Mesenchymal stem cell (in vitro differentiated cells and primary cell): ENCODE measurements around the gene GPX4.

Experiments
- DNase-seq: peaks from one replicate; pipeline ENCODE4 v3.0.0-alpha.2; 2013
- H2AFZ ChIP-seq: one replicate; pipeline ENCODE4 v1.6.1; 2013; ENCODE audit warnings: low read depth, mild to moderate bottlenecking, control low read depth, inconsistent platforms, low read length, moderate library complexity
- H2AK5ac ChIP-seq: 2 replicates; pipeline ENCODE4 v1.6.1; 2013; ENCODE audit warnings: low read length, moderate library complexity, mild to moderate bottlenecking, inconsistent platforms; ENCODE audit not compliant: severe bottlenecking
- H2BK120ac ChIP-seq: one replicate; pipeline ENCODE4 v1.6.1; 2013; ENCODE audit warnings: low read depth, mild to moderate bottlenecking, inconsistent platforms, low read length, moderate library complexity
- H2BK12ac ChIP-seq, 2 experiments: one replicate each; pipeline ENCODE4 v1.6.1; 2013; ENCODE audit warnings: inconsistent platforms in 2 of 2, low read length in 2 of 2, mild to moderate bottlenecking in 2 of 2, moderate library complexity in 2 of 2, control low read depth in 1 of 2
- H2BK15ac ChIP-seq: one replicate; pipeline ENCODE4 v1.6.1; 2013; ENCODE audit warnings: mild to moderate bottlenecking, low read depth, inconsistent platforms; ENCODE audit not compliant: poor library complexity, severe bottlenecking
- H2BK5ac ChIP-seq: 2 replicates; pipeline ENCODE4 v1.6.1; 2013; ENCODE audit warnings: low read depth, mild to moderate bottlenecking, low read length, control low read depth, inconsistent platforms; ENCODE audit not compliant: poor library complexity, severe bottlenecking
- H3K14ac ChIP-seq, 2 experiments: one replicate each; pipeline ENCODE4 v1.6.1; 2013; ENCODE audit warnings: inconsistent platforms in 2 of 2, low read length in 2 of 2, control low read depth in 1 of 2, mild to moderate bottlenecking in 1 of 2, moderate library complexity in 1 of 2
- H3K18ac ChIP-seq, 2 experiments: one replicate each; pipeline ENCODE4 v1.6.1; 2013; ENCODE audit warnings: inconsistent platforms in 2 of 2, low read length in 2 of 2, control low read depth in 1 of 2, low read depth in 1 of 2, mild to moderate bottlenecking in 1 of 2
- H3K23ac ChIP-seq, 2 experiments: one replicate each; pipeline ENCODE4 v1.6.1; 2013; ENCODE audit warnings: inconsistent platforms in 2 of 2, low read length in 2 of 2, mild to moderate bottlenecking in 2 of 2, moderate library complexity in 2 of 2, control low read depth in 1 of 2
- H3K27ac ChIP-seq: 2 replicates; pipeline ENCODE4 v1.5.1; 2013; ENCODE audit warnings: mild to moderate bottlenecking, moderate library complexity, low read length, control low read depth, inconsistent platforms; ENCODE audit not compliant: poor library complexity, severe bottlenecking
- H3K27me3 ChIP-seq, 2 experiments: 2 replicates each; pipeline versions ENCODE4 v1.6.1 to v1.7.0; 2013; ENCODE audit warnings: low read length in 2 of 2, mild to moderate bottlenecking in 2 of 2, moderate library complexity in 2 of 2, control low read depth in 1 of 2, inconsistent platforms in 1 of 2; ENCODE audit not compliant: control insufficient read depth in 1 of 2, insufficient read depth in 1 of 2
- H3K36me3 ChIP-seq, 2 experiments: 2 replicates each; pipeline versions ENCODE4 v1.6.1 to v1.7.0; 2013; ENCODE audit warnings: low read length in 2 of 2, control low read depth in 1 of 2, inconsistent platforms in 1 of 2, low read depth in 1 of 2, mild to moderate bottlenecking in 1 of 2; ENCODE audit not compliant: insufficient read depth in 2 of 2, control insufficient read depth in 1 of 2
- H3K4ac ChIP-seq, 2 experiments: one replicate each; pipeline ENCODE4 v1.6.1; 2013; ENCODE audit warnings: inconsistent platforms in 2 of 2, low read length in 2 of 2, mild to moderate bottlenecking in 2 of 2, moderate library complexity in 2 of 2, control low read depth in 1 of 2, low read depth in 1 of 2
- H3K4me1 ChIP-seq: 2 replicates; pipeline ENCODE4 v1.6.1; 2013; ENCODE audit warnings: low read depth, low read length, control low read depth; ENCODE audit not compliant: control insufficient read depth, insufficient read depth
- H3K4me2 ChIP-seq: 2 replicates; pipeline ENCODE4 v1.6.1; 2013; ENCODE audit warnings: low read length, mild to moderate bottlenecking, inconsistent platforms; ENCODE audit not compliant: poor library complexity, severe bottlenecking
- H3K4me3 ChIP-seq, 2 experiments: 2 replicates each; pipeline versions ENCODE4 v1.5.1 to v1.7.0; 2013; ENCODE audit warnings: low read length in 2 of 2, mild to moderate bottlenecking in 2 of 2, control low read depth in 1 of 2, low read depth in 1 of 2; ENCODE audit not compliant: insufficient read depth in 1 of 2
- H3K79me1 ChIP-seq: replicated peaks from 2 replicates; pipeline ENCODE4 v1.6.1; 2013; ENCODE audit warnings: mild to moderate bottlenecking, control low read depth, low read length, inconsistent platforms; ENCODE audit not compliant: poor library complexity, severe bottlenecking
- H3K9ac ChIP-seq: 2 replicates; pipeline ENCODE4 v1.7.0; 2013; ENCODE audit warnings: mild to moderate bottlenecking, low read length, moderate library complexity
- H3K9me3 ChIP-seq: 2 replicates; pipeline ENCODE4 v1.7.0; 2013; ENCODE audit warnings: mild to moderate bottlenecking, low read length; ENCODE audit not compliant: control insufficient read depth
- H4K8ac ChIP-seq: one replicate; pipeline ENCODE4 v1.6.1; 2013; ENCODE audit warnings: inconsistent platforms, mild to moderate bottlenecking, low read length, moderate library complexity
- H4K91ac ChIP-seq: one replicate; pipeline ENCODE4 v1.6.1; 2013; ENCODE audit warnings: mild to moderate bottlenecking, low read length, inconsistent platforms
- WGBS: methylation state at CpG from one replicate; pipeline ENCODE4 v1.1.7; 2013; ENCODE audit warnings: mixed read lengths; 5-methylcytosine and 5-hydroxymethylcytosine counted together

Gene GPX4

GRCh38 chr19:1150333-1151036 is 46.7 kb downstream of the GPX4 start:
- WGBS, result 97% methylated on average over 33 of the region's 33 CpGs
- H3K4me3 ChIP-seq, result no peak overlapping the region

GRCh38 chr19:1151037-1151724 is 47.4 kb downstream of the GPX4 start:
- DNase-seq, result no peak
- peaks cover 22% of the 10 kb centered on the region for H3K4me1 ChIP-seq
- H2BK15ac ChIP-seq, result no peak overlapping the region
- no peak overlapping the region for H2BK5ac ChIP-seq
- no peak overlapping the region for H2AK5ac ChIP-seq
- no peaks in the 10 kb centered on the region for H3K27me3 ChIP-seq
- H3K36me3 ChIP-seq, result peaks cover 45 to 83% of the 10 kb centered on the region in 2 experiments
- no peak overlapping the region for H3K14ac ChIP-seq
- no peak overlapping the region for H3K9ac ChIP-seq
- peaks cover 49% of the 10 kb centered on the region for H3K79me1 ChIP-seq
- peak overlapping the region in 1 of 2 experiments; percentile 10 for H2BK12ac ChIP-seq
- no peak overlapping the region for H4K91ac ChIP-seq
- no peak overlapping the region for H2BK120ac ChIP-seq
- no peak overlapping the region for H2AFZ ChIP-seq
- no peak overlapping the region for H3K4me2 ChIP-seq
- no peak overlapping the region for H3K27ac ChIP-seq
- 92% methylated on average over 12 of the region's 12 CpGs for WGBS
- no peak overlapping the region for H4K8ac ChIP-seq
- H3K4ac ChIP-seq, result no peak overlapping the region
- H3K9me3 ChIP-seq, result no peaks in the 10 kb centered on the region
- no peak overlapping the region for H3K18ac ChIP-seq
- H3K4me3 ChIP-seq, result no peak overlapping the region
- no peak overlapping the region for H3K23ac ChIP-seq

More at GRCh38 chr19:1150333-1151036, 46.7 kb downstream of the GPX4 start:
- H3K9me3 ChIP-seq, result no peaks in the 10 kb centered on the region
- no peak overlapping the region for H3K27ac ChIP-seq
- no peaks in the 10 kb centered on the region for H3K27me3 ChIP-seq
- H3K79me1 ChIP-seq, result peaks cover 56% of the 10 kb centered on the region
- no peak overlapping the region for H3K4ac ChIP-seq
- H2BK15ac ChIP-seq, result no peak overlapping the region
- H4K91ac ChIP-seq, result peak overlapping the region; percentile 58
- H3K14ac ChIP-seq, result no peak overlapping the region
- H3K18ac ChIP-seq, result no peak overlapping the region
- H2BK120ac ChIP-seq, result no peak overlapping the region
- H2BK5ac ChIP-seq, result no peak overlapping the region
- H3K4me1 ChIP-seq, result peaks cover 20% of the 10 kb centered on the region
- H3K4me2 ChIP-seq, result no peak overlapping the region
- peaks cover 52 to 83% of the 10 kb centered on the region in 2 experiments for H3K36me3 ChIP-seq
- H3K23ac ChIP-seq, result no peak overlapping the region
- H2AK5ac ChIP-seq, result no peak overlapping the region
- no peak for DNase-seq
- H4K8ac ChIP-seq, result no peak overlapping the region
- H2BK12ac ChIP-seq, result no peak overlapping the region
- no peak overlapping the region for H2AFZ ChIP-seq
- no peak overlapping the region for H3K9ac ChIP-seq

- no peak overlapping the region for H3K18ac ChIP-seq
- H3K4ac ChIP-seq, result no peak overlapping the region
- DNase-seq, result no peak
- WGBS, result 93% methylated on average over 35 of the region's 35 CpGs
- no peak overlapping the region for H2AK5ac ChIP-seq
- peaks cover 23% of the 10 kb centered on the region for H3K4me1 ChIP-seq
- peak overlapping the region; percentile 62 for H4K91ac ChIP-seq
- no peak overlapping the region for H3K4me3 ChIP-seq
- H3K14ac ChIP-seq, result no peak overlapping the region
- H3K9me3 ChIP-seq, result no peaks in the 10 kb centered on the region
- peaks cover 44% of the 10 kb centered on the region for H3K79me1 ChIP-seq
- no peak overlapping the region for H4K8ac ChIP-seq
- no peak overlapping the region for H2BK5ac ChIP-seq
- H3K4me2 ChIP-seq, result no peak overlapping the region
- no peaks in the 10 kb centered on the region for H3K27me3 ChIP-seq
- H3K23ac ChIP-seq, result no peak overlapping the region
- H3K9ac ChIP-seq, result no peak overlapping the region
- H2BK12ac ChIP-seq, result no peak overlapping the region
- no peak overlapping the region for H2BK120ac ChIP-seq
- H2BK15ac ChIP-seq, result peak overlapping the region; percentile 54
- H3K27ac ChIP-seq, result no peak overlapping the region
- H3K36me3 ChIP-seq, result peaks cover 38 to 83% of the 10 kb centered on the region in 2 experiments
- no peak overlapping the region for H2AFZ ChIP-seq
Observed at GRCh38 chr19:1151917-1152587, 48.3 kb downstream of the GPX4 start.
